Activated T-helper 1 cell treated with Interleukin-2 at 50 U/mL for 16 hours (primary cell): Measurements from ENCODE around the gene EME2.
"Not testable (repeated sequence)": the region's sequence is repeated elsewhere in the genome, so short reads cannot be mapped to it uniquely, and the experiment has no call there.

Experiments
- DNase-seq: peaks from one replicate; pipeline ENCODE4 v3.0.0-alpha.2; 2020; ENCODE audit warnings: low read depth

EME2 gene, protein sequence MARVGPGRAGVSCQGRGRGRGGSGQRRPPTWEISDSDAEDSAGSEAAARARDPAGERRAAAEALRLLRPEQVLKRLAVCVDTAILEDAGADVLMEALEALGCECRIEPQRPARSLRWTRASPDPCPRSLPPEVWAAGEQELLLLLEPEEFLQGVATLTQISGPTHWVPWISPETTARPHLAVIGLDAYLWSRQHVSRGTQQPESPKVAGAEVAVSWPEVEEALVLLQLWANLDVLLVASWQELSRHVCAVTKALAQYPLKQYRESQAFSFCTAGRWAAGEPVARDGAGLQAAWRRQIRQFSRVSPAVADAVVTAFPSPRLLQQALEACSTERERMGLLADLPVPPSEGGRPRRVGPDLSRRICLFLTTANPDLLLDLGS

DNA sequence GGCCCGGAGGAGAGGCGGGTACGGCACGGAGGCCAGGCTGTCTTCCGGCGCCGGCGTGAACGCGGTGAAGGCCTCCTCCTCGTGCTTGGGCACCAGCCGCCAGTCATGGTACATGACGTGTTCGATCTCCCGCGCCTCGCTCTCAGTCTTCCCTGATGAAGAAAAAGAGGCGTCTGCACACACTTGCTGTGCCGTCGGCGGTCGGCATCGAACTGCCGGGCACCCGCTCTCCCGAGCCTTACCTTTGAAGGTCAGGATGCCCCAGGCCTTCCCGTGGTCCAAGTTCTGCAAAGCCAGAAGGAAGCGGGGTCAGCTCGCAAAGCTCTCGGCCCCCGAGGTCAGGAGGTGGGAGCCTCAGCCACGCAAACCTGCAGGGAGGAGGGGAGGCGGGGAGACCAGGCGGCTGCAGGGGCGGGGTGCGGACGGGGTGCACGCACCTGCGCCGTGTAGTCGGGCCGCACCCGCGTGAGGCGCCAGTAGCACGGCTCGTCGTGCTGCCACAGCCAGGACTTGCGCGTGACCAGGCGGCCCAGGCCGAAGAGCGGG is at the start of gene EME2:
Gene EME2, plus strand, starts transcription at position 449 of the 546 bp plus-strand sequence. CDS start 418 bp downstream, outside the sequence.
- peak; percentile 34 for DNase-seq

DNA sequence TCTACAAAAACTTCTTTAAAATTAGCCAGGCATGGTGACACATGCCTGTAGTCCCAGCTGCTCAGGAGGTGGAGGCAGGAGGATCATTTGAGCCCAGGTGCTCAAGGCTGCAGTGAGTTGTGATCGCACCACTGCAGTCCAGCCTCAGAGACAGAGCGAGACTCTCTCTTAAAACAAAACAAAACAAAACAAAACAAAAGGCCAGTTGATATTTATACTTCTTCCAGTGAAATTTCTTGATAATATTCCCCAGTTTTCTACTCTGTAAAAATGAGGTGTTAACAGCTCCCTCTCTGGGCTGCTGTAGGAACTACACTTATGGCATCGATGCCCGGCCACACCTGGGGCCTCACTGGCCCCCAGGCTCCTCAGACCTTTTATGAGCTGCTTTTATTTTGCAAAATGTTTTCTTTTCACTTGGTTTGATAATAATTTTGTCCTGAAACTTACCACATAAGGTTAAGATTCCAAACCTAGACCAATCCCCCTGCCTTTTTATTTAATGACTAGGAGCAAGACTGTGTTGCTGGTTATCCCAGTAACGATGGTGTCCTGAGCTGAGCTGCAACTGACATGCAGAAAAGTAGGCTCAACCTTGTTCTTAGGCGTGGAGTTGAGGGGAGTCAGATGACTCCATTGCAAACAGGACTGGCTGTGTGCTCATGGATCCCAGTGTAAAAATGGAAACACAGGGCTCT is 49.0 kb upstream of the EME2 start:
- peak; percentile 17 for DNase-seq

DNA sequence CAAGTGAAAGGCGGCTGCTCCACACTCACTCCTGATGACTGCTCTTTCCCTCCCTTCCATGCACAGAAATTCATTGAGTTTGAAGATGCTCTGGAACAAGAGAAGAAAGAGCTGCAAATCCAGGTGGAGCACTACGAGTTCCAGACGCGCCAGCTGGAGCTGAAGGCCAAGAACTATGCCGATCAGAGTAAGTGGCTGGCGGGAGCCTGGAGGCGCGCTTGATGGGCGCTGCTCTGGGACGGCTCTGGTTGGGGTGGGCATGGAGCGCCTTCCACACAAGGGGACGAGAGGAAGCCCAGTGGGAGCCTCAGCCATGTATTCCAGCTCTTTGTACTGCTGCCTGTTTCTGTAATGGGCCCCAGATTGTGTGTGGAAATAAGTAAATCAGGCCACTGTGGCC is 48.1 kb upstream of the EME2 start:
- no peak for DNase-seq

DNA sequence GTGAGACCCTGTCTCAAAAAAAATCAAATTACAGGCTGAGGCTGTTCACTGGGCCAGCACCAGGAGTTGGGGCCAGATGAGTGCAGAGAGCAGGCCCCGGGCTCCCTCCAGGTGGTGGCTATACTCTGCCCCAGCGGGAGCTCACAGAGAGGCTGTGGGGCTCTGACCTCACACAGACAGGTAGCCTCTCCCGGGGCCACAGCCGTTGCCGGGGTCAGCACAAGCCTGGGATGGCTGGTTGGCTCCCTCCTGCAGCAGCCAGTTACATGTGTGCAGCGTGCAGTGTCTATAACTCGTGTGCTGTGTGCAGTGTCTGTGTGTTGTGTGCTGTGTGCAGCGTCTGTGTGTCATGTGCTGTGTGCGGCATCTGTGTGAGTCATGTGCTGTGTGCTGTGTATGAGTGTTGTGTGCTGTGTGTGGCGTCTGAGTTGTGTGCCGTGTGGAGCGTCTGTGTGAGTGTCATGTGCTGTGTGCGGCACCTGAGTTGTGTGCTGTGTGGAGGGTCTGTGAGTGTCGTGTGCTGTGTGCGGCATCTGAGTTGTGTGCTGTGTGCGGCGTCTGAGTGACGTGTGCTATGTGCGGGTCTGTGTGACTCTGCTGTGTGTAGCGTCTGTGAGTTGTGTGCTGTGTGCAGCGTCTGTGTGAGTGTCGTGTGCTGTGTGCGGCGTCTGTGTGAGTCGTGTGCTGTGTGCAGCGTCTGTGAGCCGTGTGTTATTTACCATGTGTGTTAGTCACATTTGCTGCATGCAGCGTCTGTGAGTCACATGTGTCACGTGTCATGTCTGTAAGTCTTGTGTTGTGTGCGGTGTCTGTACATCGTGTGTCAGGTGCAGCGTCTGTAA is 45.7 kb upstream of the EME2 start:
- no peak for DNase-seq

DNA sequence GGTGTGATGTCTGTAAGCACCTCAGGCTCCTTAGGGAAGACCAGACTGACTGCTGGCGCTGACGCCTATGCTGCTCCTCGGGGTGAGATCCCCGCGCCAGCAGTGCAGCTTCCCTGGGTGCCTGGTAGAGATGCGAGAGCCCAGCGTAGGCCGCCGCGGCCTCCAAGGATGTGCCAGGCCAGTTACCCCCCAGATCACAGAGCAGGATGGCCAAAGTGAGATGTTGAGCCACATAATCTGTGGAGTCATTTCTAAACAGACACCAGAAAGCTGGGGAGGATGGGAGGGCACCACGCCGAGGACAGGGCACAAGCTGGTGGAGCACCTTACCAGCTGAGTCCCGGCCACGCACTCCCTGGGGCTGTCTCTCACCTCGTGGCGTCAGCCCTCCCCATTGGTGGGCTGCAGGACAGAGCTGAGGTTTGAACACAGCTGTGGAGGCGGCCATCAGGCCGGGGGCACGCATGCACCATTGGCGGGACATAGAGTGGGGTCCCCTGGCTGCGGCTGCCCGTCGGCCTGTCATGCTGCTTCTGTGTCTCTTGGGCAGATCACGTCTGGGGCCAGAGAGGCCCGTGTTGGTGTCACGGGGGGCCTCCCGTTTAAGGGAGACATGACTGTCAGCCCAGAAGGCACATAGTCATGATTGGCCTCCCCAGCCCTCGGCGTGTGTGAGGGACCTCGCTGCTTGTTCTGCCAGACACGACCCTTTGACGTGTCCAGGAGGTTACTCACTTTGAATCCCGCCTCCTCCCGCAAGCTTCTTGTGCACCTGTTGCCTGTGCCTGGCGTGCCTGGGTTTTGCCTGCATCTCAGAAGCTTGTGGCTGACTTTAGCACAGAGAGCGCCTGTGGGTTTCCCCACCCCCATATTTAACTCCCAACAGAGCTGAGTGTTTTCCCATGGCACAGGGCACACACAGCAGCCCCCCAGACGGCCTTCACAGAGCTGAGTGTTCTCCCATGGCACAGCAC is 44.7 kb upstream of the EME2 start:
- DNase-seq = no peak

DNA sequence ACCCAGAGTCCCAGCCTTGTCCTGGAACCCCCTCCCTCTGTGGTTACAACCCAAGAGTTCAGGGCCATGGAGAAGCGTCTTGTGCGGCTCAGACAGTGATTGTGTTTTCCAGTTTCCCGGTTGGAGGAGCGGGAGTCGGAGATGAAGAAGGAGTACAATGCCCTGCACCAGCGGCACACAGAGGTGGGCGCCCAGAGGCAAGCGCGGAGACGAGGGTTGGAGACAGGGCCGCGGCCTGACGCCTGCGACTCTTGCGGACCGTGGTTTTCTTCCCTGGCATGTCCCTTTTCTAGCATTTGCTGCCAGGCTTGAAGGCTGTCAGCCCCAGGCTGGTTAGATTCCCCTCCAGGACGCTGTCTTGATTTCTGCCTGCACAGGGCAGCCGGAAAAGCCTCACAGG is 43.6 kb upstream of the EME2 start:
- no peak for DNase-seq

DNA sequence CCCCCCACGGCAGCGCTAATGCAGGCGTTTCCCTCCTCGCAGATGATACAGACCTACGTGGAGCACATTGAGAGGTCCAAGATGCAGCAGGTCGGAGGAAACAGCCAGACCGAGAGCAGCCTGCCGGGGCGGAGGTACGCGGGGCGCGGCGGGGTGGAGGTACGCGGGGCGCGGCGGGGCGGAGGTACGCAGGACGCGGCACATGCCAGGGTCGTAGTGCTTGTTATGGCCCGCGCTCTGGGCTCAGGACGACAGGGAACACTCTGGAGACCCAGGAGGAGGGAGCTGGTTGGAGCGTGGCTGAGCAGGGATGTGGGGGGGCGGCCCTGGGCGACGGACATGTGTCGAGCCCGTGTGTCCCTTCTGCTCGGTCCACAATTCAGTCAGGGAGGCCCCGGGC is 43.2 kb upstream of the EME2 start:
- no peak for DNase-seq

DNA sequence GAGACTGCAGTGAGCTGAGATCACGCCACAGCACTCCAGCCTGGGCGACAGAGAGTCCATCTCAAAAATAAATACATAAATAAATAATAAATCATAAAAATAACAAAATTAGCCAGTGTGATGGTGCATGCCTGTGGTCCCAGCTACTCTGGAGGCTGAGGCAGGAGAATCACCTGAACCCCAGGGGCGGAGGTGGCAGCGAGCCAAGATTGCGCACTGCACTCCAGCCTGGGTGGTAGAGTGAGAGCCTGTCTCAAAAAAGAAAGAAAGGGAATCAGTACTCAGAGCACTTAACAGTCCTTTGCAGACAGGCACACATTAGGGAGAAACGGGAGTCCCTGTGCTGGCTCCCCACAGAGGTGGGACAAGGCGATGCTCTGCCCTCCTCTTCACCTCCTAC is 41.5 kb upstream of the EME2 start:
- no peak for DNase-seq

DNA sequence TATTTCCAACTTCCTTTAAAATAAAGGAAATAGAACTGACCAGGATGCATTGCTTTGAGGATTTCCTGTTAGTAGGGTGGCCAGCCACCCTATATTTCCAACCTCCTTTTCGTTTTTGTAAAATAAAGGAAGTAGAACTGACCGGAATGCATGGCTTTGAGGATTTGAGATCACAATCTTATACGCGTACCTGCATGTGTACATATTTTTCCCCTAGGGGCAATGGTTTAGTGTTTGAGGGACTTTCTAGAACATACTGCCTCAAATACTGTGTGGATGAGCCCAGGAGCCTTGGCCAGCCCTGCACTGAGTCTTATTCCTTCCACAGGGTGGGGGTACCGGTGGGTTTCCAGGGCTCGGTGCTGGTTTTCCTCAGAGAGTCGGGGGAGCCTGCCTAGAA is 41.0 kb upstream of the EME2 start:
- DNase-seq = no peak

DNA sequence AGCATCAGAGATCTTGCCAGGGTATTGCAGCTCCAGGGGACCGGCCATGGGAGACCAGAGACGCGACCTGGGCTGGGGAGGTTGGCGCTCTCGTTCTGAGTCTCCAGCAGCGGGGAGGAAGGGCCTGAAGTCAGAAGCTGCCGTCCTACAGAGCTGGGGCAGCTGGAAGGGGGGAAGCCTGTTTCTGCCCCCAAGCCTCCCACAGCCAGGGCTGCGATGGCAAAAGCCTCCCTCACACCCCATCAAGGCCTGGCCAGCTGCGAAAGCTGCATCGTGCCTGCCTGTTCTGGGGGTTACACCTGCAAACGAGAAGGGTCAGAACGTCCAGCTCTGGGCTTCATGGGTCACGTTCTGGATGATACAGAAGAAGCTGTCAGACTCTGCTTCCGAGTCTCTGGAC is 40.5 kb upstream of the EME2 start:
- no peak for DNase-seq

DNA sequence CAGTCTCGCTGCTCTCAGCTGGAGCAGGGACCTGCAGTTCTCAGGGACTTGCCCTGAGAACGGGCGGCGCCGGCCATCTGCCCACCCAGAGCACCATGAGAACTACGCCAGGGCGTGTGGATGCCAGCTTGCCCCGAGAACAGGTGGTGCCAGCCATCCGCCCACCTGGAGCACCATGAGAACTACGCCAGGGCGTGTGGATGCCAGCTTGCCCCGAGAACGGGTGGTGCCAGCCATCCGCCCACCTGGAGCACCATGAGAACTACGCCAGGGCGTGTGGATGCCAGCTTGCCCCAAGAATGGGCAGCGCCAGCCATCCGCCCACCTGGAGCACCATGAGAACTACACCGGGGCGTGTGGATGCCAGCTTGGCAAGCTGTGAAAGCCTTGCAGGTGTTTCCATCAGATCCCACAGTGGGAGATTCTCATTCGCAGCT is 40.0 kb upstream of the EME2 start:
- DNase-seq = not testable (repeated sequence)

DNA sequence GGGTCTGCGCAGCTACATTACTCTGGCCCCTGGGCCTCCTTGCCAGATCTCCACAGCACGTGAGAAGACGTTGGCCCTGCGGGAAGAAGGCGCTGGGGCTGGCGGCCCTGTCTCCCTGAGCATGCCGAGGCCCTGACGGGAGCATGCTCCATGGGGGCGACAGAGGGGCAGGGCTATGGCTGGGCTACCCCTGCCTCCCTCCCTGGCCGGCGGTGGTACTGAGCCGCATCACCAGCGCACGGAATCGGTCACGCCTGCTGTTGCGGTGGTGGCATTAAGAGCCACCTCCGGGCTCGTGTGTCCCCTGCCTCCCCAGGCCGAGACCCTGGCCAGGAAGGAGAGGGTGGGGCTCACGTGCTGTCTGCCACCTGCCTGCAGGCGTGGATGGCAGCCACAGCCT is 38.5 kb upstream of the EME2 start:
- no peak for DNase-seq

DNA sequence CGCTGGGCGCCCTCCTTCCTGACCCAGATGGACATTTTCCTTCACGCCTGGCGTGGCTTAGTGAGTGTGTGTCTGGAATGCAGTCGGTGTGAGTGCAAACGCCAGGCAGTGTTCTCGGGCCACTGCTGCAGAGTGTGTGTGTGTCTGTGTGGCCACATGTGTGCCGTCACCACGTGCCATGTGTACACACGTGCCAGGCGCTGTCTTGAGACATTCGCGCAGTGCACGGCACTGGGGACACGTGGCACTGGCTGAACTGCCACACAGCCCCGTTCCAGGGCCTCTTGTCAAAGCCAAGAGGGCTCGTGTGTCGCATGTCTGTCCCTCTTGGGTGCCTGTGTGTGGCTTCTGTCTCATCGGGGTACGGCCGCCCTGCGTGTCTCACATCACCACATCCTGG is 37.8 kb upstream of the EME2 start:
- DNase-seq = no peak

DNA sequence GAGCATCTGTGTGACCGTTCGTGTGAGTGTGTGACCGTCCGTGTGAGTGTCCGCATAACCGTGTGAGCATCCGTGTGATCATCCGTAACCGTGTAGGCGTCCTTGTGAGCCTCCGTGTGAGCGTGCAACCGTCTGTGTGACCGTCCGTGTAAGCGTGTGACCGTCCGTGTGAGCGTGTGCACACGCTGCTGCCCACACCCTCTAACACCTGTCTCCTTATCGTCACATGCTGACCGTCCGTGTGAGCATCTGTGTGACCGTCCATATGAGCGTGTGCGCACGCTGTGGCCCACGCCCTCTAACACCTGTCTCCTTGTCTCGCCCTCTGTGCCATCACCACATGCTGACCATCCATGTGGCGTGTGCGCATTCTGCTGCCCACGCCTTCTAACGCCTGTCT is 32.4 kb upstream of the EME2 start:
- DNase-seq = no peak

DNA sequence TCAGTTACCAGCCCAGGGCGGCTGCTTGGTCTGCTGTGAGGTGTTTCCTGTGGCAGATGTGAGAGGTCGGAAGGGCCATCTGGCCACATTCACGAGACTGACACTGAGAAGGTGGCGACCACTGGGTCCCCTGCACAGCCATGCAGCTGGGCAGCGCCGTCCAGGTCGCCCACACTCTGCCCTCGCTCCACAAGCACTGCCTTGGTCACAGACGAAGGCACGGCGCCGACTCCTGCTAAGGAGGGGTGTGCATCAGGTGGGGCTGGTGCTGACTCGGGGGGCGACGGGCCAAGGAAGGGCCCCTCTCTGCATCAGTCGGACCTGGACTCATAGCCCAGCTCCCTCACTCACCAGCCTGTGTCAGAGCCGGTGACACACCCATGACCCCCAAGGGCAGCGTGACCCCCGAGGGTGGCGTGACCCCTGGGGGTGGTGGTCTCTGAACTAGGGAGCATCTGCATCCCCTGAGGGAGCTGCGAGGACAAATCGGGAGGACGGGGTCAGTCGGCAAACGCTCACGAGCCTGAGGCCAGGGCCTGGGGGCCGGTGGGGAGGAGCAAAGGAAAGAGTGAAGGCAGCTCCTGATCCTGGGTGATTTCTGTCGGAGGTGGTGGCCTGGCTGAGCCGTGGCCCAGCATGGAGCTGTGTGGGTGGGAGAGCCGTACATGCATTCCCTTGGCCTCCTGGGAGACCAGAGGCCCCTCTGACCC is 31.7 kb upstream of the EME2 start:
- DNase-seq = no peak

DNA sequence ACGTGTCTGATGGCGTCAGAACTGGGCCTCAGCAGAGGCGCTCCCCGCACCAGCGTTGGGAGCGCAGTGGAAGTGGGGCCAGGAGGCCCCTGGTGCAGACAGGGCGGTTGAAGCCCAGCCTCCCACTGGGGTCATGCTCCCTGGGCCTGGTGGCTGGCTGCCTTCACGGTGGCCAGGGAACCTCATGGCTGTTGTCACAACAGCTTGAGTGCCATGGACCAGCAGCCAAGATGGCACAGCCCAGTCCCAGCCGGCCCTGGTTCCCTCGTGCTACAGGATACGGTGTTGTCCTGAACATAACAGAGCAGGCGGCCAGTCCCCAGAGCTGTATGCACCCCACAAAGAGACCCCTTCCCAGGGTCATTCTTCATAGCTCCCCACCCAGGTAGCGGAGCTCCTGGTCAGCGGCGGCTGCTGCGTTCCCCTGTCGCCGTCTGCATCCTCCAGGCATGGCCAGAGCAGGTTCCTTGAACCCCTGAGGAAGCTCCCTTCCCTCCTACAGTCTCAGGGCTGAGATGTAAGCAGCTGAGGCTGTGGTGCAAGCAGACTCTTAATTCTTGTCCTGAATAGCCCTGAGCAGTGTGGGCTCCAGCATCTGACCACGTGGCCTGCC is 31.0 kb upstream of the EME2 start:
- no peak for DNase-seq

DNA sequence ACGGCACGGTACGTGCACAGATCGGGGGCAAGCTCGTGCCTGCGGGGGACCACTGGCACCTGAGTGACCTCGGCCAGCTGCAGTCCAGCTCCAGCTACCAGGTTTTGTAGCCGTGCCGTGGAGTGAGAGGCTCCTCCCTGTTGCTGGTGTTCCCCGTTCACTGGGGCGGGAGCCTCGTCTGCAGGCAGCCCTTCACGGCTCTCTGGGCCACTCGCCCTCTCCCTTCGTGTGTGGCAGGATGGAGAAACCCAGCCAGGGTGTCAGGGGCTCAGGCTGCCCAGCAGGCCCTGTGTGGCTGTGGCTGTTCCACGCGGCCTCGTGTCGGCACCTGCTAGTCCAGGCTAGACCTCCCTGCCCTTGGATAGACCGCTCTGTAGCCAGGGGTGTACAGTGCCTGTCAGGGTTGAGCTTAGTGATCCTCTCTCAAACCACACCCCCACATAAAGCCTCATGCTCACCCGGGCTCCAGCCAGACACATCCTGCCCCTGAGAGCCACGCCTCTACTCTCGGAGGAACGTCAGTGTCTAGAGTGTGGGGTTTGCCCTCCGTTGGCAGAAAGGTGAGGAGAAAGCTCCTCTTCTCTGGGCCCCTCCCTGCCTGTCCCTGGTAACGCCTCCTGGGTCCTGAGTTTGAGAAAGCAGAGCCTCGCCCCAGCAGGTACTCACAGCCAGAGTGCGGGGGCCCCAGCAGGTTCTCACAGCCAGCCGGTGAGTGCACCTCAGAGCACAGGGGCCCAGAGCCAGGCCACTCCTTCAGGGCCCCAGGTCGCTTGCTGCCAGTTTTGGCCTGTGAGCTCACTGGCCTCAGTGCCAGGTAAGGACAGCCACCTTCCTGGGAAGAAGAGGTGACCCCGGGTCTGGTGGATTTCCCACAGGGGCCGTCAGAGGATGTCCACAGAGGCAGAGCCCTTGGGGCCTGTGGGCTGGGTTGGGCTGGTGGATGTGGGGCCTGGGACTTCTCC is 29.0 kb upstream of the EME2 start:
- DNase-seq = no peak

DNA sequence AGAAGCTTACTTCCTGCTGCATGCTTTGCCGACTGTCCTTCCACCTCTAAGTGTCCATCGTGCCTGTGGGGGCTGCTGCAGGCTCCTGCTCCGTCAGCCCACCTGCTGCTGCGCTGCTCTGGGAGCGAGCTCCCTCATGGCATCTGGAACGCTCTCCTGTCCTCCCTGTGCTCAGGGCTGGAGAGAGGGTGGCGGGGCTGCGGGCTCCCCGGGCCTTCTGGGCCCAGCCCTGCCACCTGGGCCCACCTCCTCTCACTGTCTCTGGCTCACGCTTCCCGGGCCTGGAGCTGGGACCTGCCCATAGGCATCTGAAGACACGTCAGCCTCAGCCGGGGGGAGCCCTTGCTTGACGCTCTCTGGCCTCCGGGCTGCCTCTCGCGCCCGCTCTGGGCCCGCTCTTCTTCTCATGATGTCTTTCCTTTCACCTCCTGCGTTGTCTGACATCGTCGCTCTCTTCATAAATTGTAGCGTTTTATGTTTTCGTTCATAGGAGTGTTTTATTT is 28.2 kb upstream of the EME2 start:
- DNase-seq = no peak
